Heart left ventricle (tissue), 13 donors: ENCODE results near the gene PIP5K1C.

ENCODE experiments used
- POLR2A ChIP-seq, 2 donors: fragments of 450-650 bp; IDR thresholded peaks; one replicate each; pipeline ENCODE4 v1.6.1; 2017; ENCODE audit warnings: antibody characterized with exemption in 2 of 2, mild to moderate bottlenecking in 2 of 2, moderate library complexity in 2 of 2
- TF ChIP-seq, protein P1 (sequence below), 12 donors: fragments of 200-600 bp; sonication (generic) in 4 of 12; IDR thresholded peaks; one replicate each; pipeline versions ENCODE4 v1.5.0 to v1.8.0; 2018 to 2022; ENCODE audit warnings: antibody characterized with exemption in 12 of 12, mild to moderate bottlenecking in 5 of 12
- donor health status: ischemic (EF 13 %, LVEDD 7.1; RV severe dilation, severe dysfunction).
- donor health status: DM: no; HTN: yes; CAD: no.
- donor health status: DM: no; HTN: no; CAD: no.
- donor health status: ischemic (EF 25% LVEDD 6.9; RV normal size, moderate dysfunction).
- donor health status: ischemic (EF 25% LVEDD 5.7; RV mildly dilated, moderate dysfunction).
- donor health status: ischemic (EF 35%, LVEDD 5.7; RV mildly dilated, moderate dysfunction).
- donor health status: nonischemic (EF 11% LVEDD 7.7; RV severe dilation, severe dysfunction).
- donor health status: DM: yes; HTN: yes; CAD: no.
- donor health status: PGD.
- donor health status: ischemic (EF 29% LVEDD 5.4; RV normal size, mild dysfunction).
- donor health status: nonischemic (EF 23%, LVEDD 6.1; RV moderate dilation, normal function).

DNA sequence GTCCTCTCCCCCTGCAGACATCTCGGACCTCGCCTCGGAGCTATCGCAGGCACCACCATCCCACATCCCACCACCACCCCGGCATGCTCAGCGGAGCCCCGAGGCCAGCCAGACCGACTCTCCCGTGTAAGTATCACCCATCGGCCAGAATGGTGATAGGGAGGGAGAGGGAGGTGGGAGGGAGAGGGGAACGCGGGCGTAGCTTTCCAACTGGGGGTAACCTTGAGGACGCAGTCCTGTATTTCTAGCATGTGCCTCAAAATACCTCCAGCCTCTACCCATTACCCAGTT lies 34.0 kb upstream of the PIP5K1C start:
- TF ChIP-seq, protein P1, sequence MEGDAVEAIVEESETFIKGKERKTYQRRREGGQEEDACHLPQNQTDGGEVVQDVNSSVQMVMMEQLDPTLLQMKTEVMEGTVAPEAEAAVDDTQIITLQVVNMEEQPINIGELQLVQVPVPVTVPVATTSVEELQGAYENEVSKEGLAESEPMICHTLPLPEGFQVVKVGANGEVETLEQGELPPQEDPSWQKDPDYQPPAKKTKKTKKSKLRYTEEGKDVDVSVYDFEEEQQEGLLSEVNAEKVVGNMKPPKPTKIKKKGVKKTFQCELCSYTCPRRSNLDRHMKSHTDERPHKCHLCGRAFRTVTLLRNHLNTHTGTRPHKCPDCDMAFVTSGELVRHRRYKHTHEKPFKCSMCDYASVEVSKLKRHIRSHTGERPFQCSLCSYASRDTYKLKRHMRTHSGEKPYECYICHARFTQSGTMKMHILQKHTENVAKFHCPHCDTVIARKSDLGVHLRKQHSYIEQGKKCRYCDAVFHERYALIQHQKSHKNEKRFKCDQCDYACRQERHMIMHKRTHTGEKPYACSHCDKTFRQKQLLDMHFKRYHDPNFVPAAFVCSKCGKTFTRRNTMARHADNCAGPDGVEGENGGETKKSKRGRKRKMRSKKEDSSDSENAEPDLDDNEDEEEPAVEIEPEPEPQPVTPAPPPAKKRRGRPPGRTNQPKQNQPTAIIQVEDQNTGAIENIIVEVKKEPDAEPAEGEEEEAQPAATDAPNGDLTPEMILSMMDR (IDR thresholded peaks at IDR 0.05) = no peak
- no peak for TF ChIP-seq POLR2A (IDR thresholded peaks at IDR 0.05)
